Endothelial cell (in vitro differentiated cells): ENCODE data around the gene XRCC5. TPM values are rescaled to one million over a fixed set of nuclear protein-coding genes. Genes with fewer than 3 reads are reported as not detected.

Source experiments
- DNase-seq: peaks from one replicate; pipeline ENCODE4 v3.0.0; 2021; ENCODE audit warnings: low spot score
- H3K27ac Mint-ChIP-seq: one replicate; pipeline ENCODE4 v1.8.0; 2021; ENCODE audit warnings: mixed read lengths, inconsistent platforms; ENCODE audit not compliant: unreplicated experiment
- H3K27me3 Mint-ChIP-seq: one replicate; pipeline ENCODE4 v1.8.0; 2021; ENCODE audit warnings: mild to moderate bottlenecking, moderate library complexity, mixed read lengths, inconsistent platforms; ENCODE audit not compliant: unreplicated experiment
- H3K36me3 Mint-ChIP-seq: one replicate; pipeline ENCODE4 v1.8.0; 2021; ENCODE audit warnings: mild to moderate bottlenecking, low read depth, mixed read lengths, inconsistent platforms; ENCODE audit not compliant: unreplicated experiment
- H3K4me1 Mint-ChIP-seq: one replicate; pipeline ENCODE4 v1.8.0; 2021; ENCODE audit warnings: mild to moderate bottlenecking, mixed read lengths, inconsistent platforms; ENCODE audit not compliant: unreplicated experiment
- H3K4me3 Mint-ChIP-seq: one replicate; pipeline ENCODE4 v1.8.0; 2021; ENCODE audit warnings: mild to moderate bottlenecking, mixed read lengths, inconsistent platforms; ENCODE audit not compliant: unreplicated experiment
- H3K9me3 Mint-ChIP-seq: one replicate; pipeline ENCODE4 v1.8.0; 2021; ENCODE audit warnings: mixed read lengths, inconsistent platforms; ENCODE audit not compliant: unreplicated experiment
- total RNA-seq: library from RNA; stranded (reverse); fragmentation: NEBNext Ultra II Directional; extraction: Animal tissue kit (Norgen Biotek cat#: 25700); gene quantifications from one replicate; pipeline ENCODE4 v1.2.1, GENCODE V29; 2021; ENCODE audit not compliant: unreplicated experiment
- TF ChIP-seq, protein P1 (sequence below): fragments of 200-600 bp; sonication (generic); IDR thresholded peaks from one replicate; pipeline ENCODE4 v1.5.0; 2021; ENCODE audit warnings: antibody characterized with exemption; ENCODE audit not compliant: unreplicated experiment

XRCC5 gene
- total RNA-seq, 1 donor from 2014 or later, result 365 TPM

DNA sequence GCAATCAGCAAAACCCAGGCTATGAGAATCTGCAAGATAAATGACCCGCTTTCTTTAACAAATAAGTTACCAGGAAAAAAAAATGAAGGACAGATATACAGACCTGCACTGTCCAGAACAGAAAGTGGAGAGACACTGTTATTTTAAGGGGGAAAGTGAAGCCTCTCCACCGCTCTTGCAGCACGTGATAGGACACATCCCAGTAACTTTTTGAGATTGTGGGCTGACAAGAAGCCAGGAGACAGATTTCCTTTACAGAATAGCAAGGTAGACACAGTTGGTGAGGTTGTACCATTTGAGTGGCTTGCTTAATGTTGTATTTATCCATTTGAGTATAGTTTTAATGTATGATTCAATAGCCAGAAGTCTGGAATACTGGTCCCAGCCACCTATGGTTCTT is 14.4 kb upstream of the XRCC5 start:
- H3K27me3 Mint-ChIP-seq, result peaks cover 2% of the 10 kb centered on the region
- H3K4me1 Mint-ChIP-seq, result peaks cover 7% of the 10 kb centered on the region

DNA sequence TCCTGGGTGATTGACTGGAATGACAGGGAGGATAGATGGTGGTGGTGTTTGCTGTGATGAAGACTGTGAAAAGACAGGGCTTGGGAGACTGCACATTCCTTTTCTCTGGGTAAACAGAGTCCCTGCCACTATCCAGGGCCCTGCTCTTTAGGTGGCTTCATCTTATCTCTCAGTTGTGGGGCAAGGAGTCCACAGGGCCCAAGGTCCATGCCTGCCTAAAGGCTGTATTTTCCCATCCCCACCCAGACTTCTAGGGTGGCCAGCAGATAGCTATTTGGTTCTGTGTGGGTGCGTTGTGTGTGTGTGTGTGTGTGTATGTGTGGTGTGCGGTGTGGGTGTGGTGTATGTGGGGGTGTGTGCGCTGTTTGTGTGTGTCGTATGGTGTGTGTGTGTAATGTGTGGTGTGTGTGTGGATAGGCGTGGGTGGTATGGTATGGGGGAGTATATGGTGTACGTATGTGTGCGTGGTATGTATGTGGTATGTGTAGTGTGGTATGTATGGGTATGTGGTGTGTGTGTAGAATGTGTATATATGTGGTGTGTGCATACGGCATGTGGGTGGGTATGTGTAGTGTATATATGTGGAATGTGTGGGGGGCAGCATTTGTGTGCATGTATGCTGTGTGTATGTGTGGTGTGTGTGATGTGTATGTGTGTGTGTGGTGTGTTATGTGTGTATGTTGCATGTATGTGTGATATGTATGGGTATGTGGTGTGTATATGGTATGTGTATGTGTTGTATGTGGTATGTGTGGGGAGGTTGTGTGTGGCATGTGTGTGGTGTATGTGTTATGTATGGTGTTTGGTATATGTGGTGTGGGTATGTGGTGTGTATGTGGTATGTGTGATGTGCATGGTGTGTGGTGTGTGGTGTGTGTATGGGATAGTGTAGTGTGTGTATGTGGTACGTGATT is 10.5 kb upstream of the XRCC5 start:
- Mint-ChIP-seq H3K27me3 (peaks cover 2% of the 10 kb centered on the region), H3K9me3 (no peaks in the 10 kb centered on the region), H3K4me3 (no peak overlapping the region), H3K4me1 (peaks cover 5% of the 10 kb centered on the region), H3K27ac (no peak overlapping the region), H3K36me3 (peaks cover 11% of the 10 kb centered on the region)
- TF ChIP-seq, protein P1, sequence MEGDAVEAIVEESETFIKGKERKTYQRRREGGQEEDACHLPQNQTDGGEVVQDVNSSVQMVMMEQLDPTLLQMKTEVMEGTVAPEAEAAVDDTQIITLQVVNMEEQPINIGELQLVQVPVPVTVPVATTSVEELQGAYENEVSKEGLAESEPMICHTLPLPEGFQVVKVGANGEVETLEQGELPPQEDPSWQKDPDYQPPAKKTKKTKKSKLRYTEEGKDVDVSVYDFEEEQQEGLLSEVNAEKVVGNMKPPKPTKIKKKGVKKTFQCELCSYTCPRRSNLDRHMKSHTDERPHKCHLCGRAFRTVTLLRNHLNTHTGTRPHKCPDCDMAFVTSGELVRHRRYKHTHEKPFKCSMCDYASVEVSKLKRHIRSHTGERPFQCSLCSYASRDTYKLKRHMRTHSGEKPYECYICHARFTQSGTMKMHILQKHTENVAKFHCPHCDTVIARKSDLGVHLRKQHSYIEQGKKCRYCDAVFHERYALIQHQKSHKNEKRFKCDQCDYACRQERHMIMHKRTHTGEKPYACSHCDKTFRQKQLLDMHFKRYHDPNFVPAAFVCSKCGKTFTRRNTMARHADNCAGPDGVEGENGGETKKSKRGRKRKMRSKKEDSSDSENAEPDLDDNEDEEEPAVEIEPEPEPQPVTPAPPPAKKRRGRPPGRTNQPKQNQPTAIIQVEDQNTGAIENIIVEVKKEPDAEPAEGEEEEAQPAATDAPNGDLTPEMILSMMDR, result no peak
- DNase-seq, result no peak

More for the DNA sequence above, 14.4 kb upstream of the XRCC5 start:
- Mint-ChIP-seq H3K27ac (no peak overlapping the region), H3K4me3 (no peak overlapping the region), H3K36me3 (peaks cover under 1% of the 10 kb centered on the region), H3K9me3 (no peaks in the 10 kb centered on the region)
- DNase-seq, result no peak
- TF ChIP-seq, protein P1, result no peak

DNA sequence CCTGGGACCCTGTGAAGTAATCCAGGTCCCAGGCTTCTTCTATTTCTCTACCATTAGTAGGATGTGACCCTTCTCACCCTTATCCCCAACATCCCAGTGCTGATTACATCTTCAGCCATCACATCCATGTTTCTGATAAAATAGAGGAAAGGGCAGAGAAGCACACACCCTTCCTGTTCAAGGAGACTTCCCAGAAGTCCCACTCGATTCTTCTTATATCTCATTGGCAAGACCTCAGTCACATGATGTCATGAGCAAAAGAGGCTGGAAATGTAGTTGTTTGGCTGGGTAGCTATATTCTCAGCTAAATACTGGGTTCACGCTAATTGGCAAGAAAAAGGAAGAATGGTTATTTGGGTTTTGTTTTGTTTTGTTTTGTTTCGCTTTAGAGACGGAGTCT is 8.0 kb upstream of the XRCC5 start:
- Mint-ChIP-seq H3K27me3 (no peaks in the 10 kb centered on the region), H3K36me3 (peaks cover 11% of the 10 kb centered on the region), H3K27ac (no peak overlapping the region), H3K4me3 (no peak overlapping the region), H3K4me1 (no peaks in the 10 kb centered on the region), H3K9me3 (no peaks in the 10 kb centered on the region)
- no peak for DNase-seq
- TF ChIP-seq, protein P1, result no peak

DNA sequence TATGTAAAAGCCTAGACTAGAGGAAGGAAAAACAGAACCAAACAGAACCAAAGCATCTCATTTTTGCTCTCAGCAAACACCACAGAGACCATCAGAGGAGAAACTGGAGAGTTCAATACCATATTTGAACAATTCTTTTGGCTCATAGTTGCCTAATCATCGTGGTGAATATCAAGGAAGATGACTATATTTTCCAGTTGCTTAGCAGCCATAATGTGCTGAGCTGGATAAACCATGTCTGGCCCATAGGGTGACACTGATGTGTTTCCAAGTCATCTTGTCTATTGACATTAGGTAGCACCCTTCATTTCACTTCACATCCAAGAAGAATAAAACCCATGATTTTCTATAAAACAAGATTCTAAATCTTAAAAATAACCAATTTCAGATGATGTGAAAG is 5.9 kb upstream of the XRCC5 start:
- H3K27ac Mint-ChIP-seq, result no peak overlapping the region
- no peak overlapping the region for H3K4me3 Mint-ChIP-seq
- H3K27me3 Mint-ChIP-seq, result no peaks in the 10 kb centered on the region
- TF ChIP-seq, protein P1, result no peak
- H3K36me3 Mint-ChIP-seq, result peaks cover 11% of the 10 kb centered on the region
- DNase-seq, result no peak
- H3K9me3 Mint-ChIP-seq, result no peaks in the 10 kb centered on the region
- no peaks in the 10 kb centered on the region for H3K4me1 Mint-ChIP-seq

DNA sequence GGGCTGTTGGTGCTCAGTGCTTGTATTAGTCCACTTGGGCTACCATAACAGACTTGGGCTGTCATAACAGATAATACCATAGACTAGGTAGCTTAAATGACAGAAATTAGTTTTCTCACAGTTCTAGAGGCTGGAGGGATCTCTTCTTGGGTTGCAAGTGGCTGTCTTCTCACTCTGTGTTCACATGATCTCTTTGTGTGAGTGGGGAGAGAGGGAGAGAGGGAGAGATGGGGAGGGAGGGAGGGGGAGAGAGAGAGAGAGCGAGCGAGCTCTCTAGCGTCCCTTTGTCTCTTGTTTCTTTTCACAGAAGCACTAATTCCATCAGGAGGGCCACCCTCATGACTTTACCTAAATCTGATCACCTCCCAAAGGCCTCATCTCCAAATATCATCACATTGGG is 4.5 kb upstream of the XRCC5 start:
- Mint-ChIP-seq H3K36me3 (peaks cover 13% of the 10 kb centered on the region), H3K27me3 (peaks cover 4% of the 10 kb centered on the region), H3K27ac (no peak overlapping the region), H3K9me3 (no peaks in the 10 kb centered on the region), H3K4me3 (no peak overlapping the region), H3K4me1 (peaks cover 12% of the 10 kb centered on the region)
- DNase-seq, result no peak
- TF ChIP-seq, protein P1, result no peak
